Activated CD8-positive, alpha-beta memory T cell treated with anti-CD3 and anti-CD28 coated beads, Interleukin-2, amount 50 U/mL, for 24 hours (primary cell): Measurements from ENCODE around the gene CNNM1.

ENCODE experiments used
- DNase-seq: peaks from one replicate; pipeline ENCODE4 v3.0.0-alpha.2; 2020; ENCODE audit errors: extremely low read depth

CNNM1 gene

DNA sequence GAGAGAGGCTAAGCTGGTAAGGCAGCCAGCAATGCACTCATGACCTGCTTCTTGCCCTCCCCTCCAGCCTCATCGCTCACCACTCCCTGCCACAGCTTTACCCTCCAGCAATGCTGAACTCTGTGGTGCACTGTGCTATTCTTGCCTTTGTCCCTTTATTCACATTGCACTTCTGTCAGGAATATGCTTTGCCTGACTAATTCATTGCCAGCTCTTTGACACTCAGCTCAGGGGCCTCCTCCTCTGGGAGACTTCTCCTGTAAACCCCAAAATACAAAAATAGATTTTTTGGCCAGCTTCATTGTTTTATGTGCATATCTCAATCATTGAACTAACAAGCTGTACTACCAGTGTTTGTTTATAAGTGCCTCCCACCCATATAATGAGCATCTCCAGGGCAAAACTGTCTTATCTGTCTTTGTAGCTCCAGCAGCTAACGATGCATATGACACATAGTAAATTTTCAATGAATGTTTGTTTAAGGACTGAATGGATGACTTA, 8.2 kb downstream of the CNNM1 start:
- DNase-seq: no peak

DNA sequence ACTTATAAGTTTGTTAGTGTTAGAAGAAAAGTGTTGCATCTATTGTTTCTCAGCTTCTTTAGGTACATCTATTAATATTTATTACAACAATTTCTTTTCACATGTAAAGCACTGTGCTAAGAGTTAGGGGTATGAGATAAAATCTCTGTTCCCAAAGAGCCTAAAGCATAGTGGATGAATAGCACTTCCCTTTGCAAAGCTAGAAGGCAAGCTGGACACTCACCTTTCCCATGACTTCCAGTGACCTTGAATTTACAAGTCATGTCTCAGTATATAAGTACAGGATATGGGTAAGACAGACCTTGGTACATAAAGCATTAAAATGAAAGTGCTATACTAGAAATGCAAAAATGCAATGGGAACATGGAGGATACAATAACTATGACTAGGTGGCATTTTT, 8.7 kb downstream of the CNNM1 start:
- DNase-seq: no peak

DNA sequence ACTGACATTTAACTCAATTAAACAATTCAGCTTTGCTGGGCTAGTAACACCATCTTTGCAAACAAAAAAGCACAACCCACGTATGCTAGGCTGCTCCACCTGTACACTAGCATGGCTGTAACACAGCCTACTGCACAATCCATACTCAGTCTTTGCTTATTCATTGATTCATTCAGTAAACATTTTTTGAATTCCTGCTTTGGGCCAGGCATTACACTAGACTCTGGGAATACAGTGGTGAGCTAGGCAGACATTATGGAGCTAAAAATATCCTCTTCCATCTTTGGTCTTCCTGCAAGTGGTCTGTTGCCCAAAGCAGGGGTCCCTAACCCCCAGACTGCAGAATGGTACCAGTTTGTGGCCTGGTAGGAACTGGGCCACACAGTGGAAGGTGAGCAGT, 9.9 kb downstream of the CNNM1 start:
- no peak for DNase-seq

DNA sequence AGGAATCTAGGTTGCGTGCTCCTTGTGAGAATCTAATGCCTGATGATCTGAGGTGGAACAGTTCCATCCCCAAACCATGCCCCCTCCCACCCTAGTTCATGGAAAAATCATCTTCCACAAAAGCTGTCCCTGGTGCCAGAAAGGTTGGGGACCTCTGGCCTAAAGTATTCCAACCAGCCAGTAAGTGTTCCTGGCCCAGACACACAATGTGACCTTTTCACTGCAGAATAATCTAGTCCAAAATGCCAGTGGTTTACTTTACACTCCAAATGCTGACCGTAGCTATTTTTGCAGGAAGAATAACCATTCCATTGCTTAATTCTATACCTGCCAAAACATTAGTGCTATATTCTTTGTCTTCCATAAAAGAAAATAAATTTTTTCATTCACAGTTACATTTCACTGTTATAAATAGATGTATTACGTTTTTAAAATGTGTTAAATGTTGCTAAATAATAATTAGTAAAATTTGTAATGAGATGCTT, 10.4 kb downstream of the CNNM1 start:
- no peak for DNase-seq

DNA sequence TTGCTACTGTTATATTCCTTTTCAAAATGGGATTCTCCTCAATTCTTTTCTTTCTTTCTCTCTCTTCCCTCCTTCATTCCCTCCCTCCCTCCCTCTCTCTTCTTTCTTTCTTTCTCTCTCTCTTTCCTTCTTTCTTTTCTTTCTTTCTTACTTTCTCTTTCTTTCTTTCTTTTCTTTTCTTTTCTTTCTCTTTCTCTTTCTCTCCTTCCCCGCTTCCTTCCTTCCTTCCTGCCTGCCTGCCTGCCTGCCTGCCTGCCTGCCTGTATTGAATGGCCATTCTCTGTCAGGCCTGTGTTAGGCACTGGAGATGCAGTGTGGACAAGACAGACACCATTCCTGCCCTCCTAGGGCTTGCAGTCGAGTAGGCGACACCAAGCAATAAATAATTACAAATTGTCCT, 11.5 kb downstream of the CNNM1 start:
- no peak for DNase-seq

DNA sequence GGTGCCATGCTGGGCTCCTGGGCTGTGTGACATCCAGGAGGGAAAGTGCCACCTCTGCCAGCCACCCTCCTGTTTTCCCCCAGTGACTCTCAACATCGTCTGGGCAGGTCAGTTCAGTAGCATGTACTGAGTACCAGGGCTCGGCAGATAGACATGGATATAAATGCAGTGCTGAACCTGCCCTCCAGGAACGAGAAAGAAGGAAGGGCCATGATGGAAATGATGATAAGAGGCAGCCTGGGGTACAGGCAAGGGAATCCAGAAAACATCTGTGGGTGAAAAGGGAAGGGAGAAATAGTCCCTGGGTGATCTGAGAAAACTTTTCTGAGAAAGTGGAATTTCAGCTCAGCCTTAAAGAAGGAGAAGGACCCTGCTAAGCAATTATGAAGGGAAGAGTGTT, 12.1 kb downstream of the CNNM1 start:
- DNase-seq: no peak

DNA sequence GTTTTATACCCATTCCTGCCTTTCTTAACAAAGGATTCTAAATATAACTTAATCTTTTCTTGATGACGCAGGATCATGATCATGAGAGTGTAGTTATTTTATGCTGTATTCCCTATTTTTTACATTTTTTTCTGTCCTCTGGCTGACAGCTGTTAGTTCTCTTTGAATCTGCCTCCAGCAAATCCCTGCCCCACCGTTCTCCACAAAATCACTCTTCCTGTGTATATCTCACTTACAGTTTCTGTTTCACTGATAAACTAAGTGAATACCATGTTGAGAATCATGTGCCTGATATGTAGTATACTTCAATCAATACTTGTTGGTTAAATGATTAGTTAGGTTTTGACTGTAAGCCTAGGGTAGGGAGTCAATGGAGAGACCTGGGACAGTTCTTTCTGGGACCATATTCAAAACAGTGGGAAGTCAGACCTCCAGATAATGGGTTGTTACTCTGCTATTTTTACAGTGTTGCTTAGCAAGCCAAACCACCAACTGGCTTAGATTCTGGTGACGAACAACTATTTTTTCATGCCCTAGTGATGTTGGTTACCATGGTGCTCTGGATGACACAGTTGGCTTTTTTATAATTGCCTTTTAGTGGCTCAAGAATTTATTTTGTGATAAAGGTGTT, 12.8 kb downstream of the CNNM1 start:
- DNase-seq: no peak

DNA sequence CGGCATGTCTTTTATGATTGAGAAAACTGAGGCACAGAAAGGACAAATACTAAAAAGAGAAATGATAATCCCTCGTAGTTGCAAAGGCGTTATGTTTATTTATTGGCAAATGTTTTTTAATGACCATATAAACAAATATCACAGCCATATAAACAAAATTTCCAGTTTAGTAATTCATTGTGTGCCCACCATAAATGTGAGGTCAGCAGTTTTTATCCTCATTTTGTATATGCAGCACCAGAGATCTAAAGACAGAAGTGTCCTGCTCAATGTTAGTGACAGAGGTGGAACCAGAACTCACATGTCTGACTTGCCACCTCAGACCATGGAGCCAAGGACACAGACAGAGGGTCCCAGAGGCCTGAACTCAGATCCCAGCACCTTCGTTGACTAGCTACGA, 14.1 kb downstream of the CNNM1 start:
- DNase-seq: no peak

DNA sequence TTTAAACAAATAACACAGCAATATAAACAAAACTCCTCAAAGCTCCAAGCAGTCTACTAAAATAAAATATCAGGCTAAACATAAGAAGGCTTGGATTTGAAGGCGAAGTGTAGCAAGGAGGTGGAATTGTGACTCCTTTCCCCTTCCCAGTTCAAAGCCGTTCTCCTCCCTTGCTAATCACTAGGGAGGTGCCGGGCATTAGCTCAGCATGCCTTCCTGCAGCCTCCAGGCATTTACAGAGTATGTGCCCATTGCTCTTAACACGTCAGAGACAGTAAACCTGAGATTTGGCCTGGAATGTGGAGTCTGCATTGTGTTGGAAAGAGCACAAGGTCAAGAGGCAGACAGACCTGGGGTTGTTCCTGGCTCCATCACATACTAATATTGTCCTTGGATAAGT, 15.6 kb downstream of the CNNM1 start:
- no peak for DNase-seq

DNA sequence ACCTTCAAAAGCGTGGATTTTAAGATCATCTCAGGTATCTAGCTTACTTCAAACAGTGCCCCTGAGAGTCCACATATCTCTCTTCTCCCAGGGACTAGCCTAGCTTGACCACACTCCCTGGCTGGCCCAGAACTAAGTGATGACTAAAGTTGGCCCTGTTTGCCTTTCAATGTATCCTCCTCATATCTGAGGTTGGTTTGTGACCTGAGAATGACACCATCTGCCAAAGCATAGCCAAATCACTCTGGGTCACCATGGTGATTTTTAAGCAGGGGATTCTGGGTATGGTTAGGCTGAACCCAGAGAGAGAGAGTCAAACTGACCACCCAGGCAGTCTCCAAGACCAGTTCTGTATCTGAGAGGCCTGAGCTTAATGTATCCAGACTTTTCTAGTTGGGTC, 16.2 kb downstream of the CNNM1 start:
- DNase-seq: no peak

DNA sequence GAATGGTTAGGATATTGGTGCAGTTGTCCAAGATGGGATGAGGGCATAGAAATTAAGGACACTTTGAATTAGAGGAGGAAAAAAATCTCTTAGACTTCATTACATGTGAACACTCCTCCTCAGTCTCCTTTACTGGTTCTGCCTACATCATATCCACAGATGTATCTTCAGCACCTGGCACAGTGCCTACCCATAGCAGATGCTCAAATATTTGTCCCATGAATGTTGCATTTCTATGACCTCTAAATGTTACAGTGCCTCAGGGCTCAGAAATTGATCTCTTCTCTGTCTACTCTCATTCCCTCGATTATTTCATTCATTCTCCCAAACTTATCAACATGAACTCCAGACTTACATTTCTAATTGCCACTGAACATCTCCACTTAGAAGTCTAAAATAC, 17.1 kb downstream of the CNNM1 start:
- DNase-seq: no peak

DNA sequence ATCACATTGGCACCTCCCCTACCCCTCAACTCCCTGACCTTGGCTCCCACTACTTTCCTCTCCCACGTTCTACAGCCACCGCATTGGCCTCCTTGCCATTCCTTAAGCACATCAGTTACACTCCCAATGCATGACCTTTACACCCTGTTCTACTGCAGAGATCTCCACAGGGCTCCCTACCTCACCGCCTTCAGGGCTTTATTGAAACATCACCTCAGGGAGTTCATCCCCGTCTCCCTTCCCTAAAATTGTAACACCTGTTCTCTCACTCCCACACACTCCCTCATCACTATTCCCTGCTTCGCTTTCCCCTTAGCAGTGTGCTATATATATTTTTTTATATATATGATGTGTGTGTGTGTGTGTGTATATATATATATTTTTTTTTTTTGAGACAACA, 18.5 kb downstream of the CNNM1 start:
- DNase-seq: no peak

DNA sequence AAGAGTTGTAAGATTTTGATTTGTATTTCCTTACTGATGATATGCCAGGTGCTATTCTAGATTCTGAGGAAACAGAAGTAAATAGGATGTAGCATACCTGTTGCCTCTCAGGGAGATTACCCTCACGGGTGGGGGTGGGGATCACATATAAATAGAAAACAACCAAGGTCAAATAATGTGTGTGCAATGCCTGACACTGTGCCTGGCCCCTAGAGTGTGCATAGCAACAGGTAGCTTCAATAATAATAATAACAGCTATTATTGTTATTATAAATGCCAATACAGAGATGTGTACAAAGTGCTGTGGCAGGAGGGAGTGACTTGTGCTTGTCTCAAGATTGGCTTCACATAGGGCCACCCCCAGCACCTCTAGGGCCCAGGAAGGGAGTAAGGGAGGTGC, 24.0 kb downstream of the CNNM1 start:
- DNase-seq: no peak

DNA sequence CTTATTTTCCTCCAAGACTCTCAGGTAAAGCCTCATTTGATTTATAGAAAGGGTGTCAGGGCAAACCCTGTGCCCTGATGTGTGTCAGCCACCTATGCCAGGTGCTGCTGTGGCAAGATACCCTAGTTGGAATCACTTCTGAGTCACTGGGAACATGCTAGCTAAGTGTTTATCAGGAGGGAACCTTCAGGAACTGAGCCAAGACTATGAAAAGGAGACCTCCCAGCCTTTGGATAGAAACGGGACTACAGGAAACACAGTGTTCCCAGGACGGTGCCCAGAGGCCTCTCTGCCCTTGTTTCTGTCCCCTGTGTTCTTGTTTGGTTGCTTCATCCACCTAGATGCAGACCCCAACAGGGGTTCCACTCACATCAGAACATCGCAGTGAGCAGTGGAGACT, 28.5 kb downstream of the CNNM1 start:
- no peak for DNase-seq

DNA sequence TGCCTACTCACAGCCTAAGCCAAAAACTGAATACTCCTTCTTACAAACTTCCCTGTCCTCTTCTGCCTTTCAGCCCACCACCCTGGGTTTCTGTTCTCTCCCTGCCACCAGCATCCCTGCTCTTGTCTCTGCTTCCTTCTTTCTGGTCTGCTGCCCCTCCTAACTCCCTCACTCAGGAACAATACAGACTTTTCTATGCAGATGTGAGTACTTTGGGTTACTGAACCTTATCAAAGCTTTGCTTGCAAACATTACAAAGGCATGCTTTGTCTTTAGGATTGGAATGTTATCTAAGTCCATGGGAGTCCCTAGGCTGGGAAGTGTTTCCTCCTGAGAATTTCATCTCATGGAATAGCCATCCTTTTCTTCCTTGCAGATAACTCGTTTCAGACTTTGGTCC, 28.9 kb downstream of the CNNM1 start:
- DNase-seq: no peak

DNA sequence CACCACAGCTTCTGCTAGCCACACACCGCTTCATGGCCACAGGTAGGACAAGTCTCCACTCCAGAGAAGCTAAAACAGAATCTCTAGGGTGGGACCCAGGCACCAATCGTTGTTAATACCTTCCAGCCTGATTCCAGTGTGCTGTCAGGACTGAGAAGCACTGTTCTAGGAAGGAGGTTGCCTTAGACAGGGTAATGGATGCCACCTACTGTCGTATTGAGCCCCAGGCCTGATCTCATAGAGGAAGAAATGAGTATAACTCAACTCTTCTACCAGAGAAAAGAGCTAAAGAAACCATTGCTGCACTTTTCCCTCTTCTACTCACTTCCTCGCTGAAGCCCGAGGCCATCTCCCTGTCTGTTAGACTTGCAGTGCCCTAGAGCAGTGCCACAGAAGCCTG, 31.8 kb downstream of the CNNM1 start:
- no peak for DNase-seq

DNA sequence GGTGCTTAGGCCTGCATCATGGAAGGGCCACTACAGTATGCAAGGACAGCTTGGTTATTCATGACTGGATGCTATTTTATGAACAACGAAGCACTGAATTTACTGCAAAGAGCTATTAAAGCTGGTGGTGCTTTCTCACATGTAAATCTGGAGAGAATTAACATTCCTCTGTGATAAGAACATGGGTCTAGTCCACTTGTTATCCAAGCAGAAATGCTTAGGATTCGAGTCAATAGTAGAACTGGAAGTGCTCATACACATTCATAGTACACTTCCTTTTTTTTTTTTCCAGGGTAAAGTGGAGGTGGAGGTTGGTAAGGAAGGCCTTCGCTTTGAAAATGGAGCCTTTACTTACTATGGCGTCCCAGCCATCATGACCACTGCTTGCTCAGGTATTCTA, 35.0 kb downstream of the CNNM1 start:
- DNase-seq: no peak

DNA sequence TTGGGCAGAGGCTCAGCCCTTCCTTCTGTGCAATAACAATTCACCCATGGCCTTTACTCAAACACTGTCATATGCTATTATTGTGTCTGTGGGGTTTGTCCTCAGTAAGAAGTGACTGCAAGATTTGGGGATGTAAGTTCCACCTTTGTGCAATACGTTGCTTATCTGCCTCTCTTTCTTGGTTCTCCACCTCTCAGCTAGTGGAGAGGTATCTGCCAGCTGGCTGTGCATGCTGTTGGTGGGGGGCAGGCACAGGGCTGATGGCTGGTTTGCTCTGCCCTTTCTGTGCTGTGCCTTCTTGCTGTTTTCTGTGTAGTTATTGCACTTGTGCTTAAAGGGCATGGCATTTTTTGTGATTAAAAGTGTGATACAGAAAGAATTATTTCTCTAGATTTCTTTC, 36.2 kb downstream of the CNNM1 start:
- DNase-seq: no peak

DNA sequence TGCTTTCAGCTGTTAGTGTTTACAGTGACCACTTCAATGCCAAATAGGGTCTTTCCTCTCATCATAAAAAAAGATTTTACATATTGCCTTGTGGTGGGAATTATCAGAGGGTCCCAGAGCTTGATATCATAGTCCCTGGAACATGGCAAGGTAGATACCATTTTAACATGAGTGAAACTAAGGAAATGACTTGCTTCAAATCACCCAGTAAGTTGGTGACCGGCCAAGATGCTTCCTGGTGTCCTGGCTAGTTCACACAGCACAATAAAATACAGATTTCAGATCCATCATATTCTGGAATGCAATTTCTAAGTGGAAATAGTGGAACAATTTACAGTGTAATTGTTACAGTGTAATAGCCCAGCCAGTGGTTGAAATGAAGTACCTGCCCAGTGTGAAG, 36.6 kb downstream of the CNNM1 start:
- no peak for DNase-seq

DNA sequence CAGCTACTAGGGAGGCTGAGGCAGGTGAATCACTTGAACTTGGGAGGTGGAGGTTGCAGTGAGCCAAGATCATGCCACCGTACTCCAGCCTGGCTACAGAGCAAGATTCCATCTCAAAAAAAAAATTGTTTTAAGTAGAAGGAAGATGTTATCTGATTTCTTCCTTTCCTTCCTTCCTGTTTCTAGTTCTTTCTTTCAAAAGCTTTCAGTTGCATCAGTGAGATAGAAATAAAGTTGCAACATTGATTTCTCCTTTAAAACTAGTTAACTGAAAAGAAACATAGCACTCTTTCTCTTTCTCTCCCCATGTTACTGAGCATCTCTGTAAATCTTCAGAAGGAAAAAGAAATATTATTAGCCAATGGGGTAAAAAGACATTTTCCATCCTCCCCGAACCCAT, 37.5 kb downstream of the CNNM1 start:
- no peak for DNase-seq

DNA sequence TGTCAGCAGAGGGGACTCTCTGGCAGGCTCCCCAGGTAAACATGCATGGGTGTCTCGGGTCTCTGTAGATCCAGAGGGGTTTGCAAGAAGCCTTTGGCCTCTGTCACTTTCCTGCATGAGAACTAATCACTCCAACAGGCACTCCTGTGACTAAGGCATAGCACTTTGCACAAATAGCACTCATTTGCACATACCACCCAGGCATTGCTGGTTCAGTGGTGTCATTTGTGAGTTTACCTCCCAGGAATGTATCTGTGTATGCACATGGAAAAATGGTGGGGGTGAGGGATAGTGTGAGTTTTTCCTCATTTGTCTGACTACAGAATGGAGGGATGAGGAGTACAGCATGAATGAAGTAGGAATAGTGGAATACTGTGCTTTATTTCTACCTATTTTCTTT, 39.5 kb downstream of the CNNM1 start:
- no peak for DNase-seq

DNA sequence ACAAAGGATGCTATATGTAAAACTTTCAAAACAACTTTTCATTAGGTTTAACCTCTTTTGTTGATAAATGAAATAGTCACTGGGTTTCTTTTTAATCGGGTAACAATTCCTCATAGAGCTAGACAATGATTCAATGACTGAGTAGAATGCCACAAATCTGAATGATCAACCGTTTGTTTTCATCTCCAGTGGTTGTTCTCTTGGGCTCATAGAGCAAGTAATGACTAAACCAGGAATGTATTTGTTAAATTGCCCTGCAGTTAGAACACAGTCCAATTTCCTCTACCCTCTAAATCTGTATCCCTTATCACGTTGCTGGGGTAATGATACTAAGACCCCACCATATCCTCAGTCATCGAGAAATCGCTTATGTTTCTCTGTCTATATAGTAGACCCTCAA, 40.0 kb downstream of the CNNM1 start:
- DNase-seq: no peak

DNA sequence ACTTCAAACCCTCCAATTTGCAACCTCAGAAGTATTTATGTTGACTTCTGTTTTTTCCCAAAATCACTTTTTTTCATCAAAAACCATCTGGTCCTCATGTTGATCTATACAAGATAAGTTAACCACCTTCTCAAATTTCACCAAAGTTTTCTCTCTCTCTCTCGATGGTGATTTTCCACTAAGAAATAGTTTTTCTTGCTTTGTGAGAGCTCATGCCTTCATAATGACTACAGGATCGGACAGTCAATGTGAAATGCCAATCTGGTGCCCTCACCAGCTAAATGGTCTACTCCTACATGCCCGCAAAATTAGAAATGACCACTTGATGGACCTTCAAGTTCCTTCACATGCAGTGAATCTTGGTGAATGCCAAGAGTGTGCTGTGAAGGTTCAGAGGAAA, 40.4 kb downstream of the CNNM1 start:
- DNase-seq: no peak

DNA sequence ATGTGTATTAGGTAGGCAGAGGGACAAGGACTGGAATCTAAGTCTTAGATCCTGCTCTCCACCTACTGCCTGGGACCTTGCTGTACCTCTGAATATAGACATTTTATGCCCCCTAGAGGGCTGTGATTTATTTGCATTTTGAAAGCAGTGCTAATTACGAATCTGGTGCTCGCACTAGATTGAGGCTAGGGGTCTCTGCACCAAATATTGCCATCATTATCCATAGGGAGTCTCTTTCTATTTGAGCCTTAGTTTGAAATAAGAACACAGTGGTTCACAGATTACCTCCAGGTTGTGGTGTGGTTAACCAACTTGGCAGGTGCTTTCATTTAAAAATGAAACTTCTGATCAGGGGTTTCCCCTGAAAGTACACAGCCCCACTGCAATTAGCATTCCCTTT, 41.8 kb downstream of the CNNM1 start:
- DNase-seq: no peak
